ENCODE measurements around the gene STK17A.

STK17A gene

DNA sequence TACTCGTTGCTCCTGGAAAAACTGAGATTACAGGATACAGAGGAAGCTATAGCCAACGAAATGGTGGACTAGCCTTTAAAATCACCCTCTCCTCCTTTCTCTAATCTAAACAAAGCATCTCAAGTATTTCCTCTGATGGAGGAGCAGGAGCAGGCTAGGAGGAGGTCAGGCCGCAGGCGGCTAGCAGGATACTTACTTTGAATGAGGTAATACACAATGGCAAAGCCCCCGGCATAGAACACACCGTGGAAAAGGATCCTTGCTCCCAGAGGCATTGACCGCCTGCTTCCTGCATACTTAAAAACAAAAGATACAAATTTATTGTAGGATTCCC, 64.4 kb downstream of the STK17A start:
- DNase-seq (ENCODE audit: low spot score), result no peak

DNA sequence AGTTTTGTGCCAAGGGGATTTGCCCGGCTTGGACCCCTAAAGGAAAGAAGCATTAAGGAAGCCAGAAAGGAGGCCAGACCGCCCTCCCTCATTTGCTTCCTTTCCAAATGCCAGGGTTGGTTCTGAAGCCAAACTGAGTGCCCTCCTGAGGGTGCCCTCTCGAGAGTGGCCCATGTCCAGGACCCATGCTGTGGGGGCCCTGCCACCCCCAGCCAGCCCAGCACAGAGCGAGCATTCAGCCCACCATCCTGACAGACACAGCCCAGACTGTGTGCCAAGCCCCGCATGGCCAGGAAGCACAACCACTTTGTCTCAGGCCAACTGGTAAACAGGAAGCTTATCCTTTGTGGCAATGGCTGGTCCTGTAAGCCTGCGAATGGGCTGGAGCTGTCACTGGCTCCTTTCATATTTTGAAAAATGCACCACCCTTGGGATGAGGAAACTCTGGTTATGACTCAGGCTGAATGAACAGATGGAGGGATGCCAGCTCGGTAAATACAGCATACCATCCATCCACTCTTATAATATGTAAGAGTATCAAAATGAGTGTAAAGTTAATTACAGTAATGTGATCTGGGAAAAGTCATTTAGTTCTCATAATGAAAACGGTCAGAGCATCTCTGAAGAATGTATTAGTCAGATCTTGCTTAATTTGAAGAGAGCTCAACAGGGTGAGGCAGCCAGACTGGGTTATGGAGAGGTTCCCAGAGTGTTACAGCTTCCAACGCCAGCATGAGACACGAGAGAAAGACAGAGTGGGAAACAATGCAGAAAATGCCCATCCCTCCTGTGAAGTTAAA, 65.0 kb downstream of the STK17A start:
- peak overlapping the region; percentile 99 for H3K27ac ChIP-seq (ENCODE audit: poor library complexity, severe bottlenecking)
- peaks cover 55% of the 10 kb centered on the region for H3K4me1 ChIP-seq (ENCODE audit: insufficient read depth, poor library complexity, severe bottlenecking)

More for the DNA sequence above, 64.4 kb downstream of the STK17A start:
- no peaks in the 10 kb centered on the region for H3K27me3 ChIP-seq (ENCODE audit: insufficient read depth, poor library complexity, severe bottlenecking)
- H3K9me3 ChIP-seq (ENCODE audit: severe bottlenecking), result no peaks in the 10 kb centered on the region
- H3K4me1 ChIP-seq (ENCODE audit: insufficient read depth, poor library complexity, severe bottlenecking), result peaks cover 53% of the 10 kb centered on the region
- H3K36me3 ChIP-seq (ENCODE audit: low read depth), result peaks cover 51% of the 10 kb centered on the region
- TF ChIP-seq, protein P1, sequence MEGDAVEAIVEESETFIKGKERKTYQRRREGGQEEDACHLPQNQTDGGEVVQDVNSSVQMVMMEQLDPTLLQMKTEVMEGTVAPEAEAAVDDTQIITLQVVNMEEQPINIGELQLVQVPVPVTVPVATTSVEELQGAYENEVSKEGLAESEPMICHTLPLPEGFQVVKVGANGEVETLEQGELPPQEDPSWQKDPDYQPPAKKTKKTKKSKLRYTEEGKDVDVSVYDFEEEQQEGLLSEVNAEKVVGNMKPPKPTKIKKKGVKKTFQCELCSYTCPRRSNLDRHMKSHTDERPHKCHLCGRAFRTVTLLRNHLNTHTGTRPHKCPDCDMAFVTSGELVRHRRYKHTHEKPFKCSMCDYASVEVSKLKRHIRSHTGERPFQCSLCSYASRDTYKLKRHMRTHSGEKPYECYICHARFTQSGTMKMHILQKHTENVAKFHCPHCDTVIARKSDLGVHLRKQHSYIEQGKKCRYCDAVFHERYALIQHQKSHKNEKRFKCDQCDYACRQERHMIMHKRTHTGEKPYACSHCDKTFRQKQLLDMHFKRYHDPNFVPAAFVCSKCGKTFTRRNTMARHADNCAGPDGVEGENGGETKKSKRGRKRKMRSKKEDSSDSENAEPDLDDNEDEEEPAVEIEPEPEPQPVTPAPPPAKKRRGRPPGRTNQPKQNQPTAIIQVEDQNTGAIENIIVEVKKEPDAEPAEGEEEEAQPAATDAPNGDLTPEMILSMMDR (IDR thresholded peaks at IDR 0.05; ENCODE audit: poor library complexity, severe bottlenecking), result no peak
- no peak for ATAC-seq (ENCODE audit: low read depth)
- no peak overlapping the region for H3K4me3 ChIP-seq (ENCODE audit: severe bottlenecking)
- peak overlapping the region; percentile 99 for H3K27ac ChIP-seq (ENCODE audit: poor library complexity, severe bottlenecking)

DNA sequence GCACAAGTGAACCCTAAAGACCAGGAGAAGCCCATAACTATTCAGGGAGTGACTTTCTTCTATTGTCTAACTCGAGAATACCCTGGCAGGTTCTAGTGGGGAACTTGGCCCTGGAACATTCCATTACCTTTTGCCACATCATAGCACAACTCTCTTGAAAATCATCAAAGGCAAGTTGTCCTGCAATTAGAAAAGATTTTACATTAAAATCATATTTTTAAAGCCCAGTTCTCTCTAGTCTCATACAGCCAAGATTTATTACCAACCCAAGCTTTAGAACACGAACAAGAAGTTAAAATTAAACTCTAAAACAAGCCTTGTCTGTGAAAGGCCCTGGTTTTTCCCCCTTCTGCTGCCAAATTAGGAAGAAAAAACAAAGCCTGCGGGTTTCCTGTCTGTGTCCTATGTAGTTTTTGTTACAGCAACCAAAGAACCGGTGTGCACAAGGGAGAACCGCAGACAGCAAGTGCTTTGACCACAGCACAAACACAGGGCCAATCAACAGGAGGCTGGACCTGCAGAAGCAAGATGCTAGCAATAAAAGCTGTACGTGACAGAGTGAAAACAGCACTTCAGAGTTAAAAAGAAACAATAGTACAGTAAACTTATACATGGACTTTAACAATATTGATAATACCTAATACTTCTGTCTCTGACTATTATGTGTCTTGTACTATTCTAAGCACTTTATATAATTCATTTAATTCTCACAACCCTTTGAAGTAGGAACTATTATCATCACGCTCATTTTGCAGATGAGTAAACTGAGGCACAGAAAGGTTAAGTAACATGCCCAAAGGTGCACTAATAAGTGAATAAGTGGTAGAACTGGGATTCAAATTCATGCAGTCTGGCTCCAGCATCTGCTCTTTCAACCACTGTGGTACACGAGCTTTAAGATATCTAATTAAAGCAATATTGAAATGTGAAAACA, 65.8 kb downstream of the STK17A start:
- no peaks in the 10 kb centered on the region for H3K27me3 ChIP-seq (ENCODE audit: insufficient read depth, poor library complexity, severe bottlenecking)
- ATAC-seq (ENCODE audit: low read depth), result peak; percentile 8; the same call in 1 of the 3 replicates
- peak overlapping the region; percentile 99 for H3K27ac ChIP-seq (ENCODE audit: poor library complexity, severe bottlenecking)
- no peaks in the 10 kb centered on the region for H3K9me3 ChIP-seq (ENCODE audit: severe bottlenecking)
- peaks cover 55% of the 10 kb centered on the region for H3K4me1 ChIP-seq (ENCODE audit: insufficient read depth, poor library complexity, severe bottlenecking)
- H3K4me3 ChIP-seq (ENCODE audit: severe bottlenecking), result no peak overlapping the region
- TF ChIP-seq, protein P1 (IDR thresholded peaks at IDR 0.05; ENCODE audit: poor library complexity, severe bottlenecking), result no peak
- peaks cover 40% of the 10 kb centered on the region for H3K36me3 ChIP-seq (ENCODE audit: low read depth)
- DNase-seq (ENCODE audit: low spot score), result no peak

More for the DNA sequence above, 65.0 kb downstream of the STK17A start:
- peak; percentile 78 for ATAC-seq (ENCODE audit: low read depth)
- peak; percentile 80 for DNase-seq (ENCODE audit: low spot score)
- Histone ChIP-seq H3K9me3 (ENCODE audit: severe bottlenecking) (no peaks in the 10 kb centered on the region), H3K36me3 (ENCODE audit: low read depth) (peaks cover 48% of the 10 kb centered on the region), H3K27me3 (ENCODE audit: insufficient read depth, poor library complexity, severe bottlenecking) (no peaks in the 10 kb centered on the region), H3K4me3 (ENCODE audit: severe bottlenecking) (no peak overlapping the region)
- TF ChIP-seq, protein P1 (IDR thresholded peaks at IDR 0.05; ENCODE audit: poor library complexity, severe bottlenecking), result no peak

DNA sequence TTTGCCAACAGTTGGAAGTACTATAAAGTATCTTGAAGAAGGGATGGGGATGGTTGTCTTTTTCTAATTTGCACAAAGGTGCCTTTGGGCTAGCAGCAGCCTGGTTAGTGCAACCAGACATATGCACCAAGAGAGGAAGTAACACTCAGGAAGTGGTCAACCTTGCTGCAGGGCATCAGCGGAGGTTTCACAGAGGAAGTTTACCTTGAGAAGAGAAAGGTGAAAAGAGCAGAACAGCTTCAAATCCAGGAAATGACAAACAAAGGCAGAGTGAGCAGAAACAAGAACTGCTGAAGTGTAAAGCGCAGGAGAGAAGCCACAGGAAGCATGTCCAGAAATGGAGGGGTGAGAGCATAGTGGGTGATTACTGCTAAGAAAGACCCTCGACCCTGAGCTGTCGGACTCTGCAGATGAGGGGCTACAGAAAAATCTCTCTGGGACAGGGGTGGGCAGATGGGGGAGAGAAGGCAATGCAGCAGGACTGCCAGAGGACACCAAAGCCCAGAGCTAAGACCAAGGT, 66.9 kb downstream of the STK17A start:
- DNase-seq (ENCODE audit: low spot score) (no peak), ATAC-seq (ENCODE audit: low read depth) (peak; percentile 36)
- H3K27ac ChIP-seq (ENCODE audit: poor library complexity, severe bottlenecking), result peak overlapping the region; percentile 99
- no peaks in the 10 kb centered on the region for H3K9me3 ChIP-seq (ENCODE audit: severe bottlenecking)
- peaks cover 37% of the 10 kb centered on the region for H3K36me3 ChIP-seq (ENCODE audit: low read depth)
- no peak overlapping the region for H3K4me3 ChIP-seq (ENCODE audit: severe bottlenecking)
- TF ChIP-seq, protein P1 (IDR thresholded peaks at IDR 0.05; ENCODE audit: poor library complexity, severe bottlenecking), result no peak
- peaks cover 55% of the 10 kb centered on the region for H3K4me1 ChIP-seq (ENCODE audit: insufficient read depth, poor library complexity, severe bottlenecking)
- H3K27me3 ChIP-seq (ENCODE audit: insufficient read depth, poor library complexity, severe bottlenecking), result no peaks in the 10 kb centered on the region

Data from RWPE2 (cell line).